HG02885 (cell line): Measurements from ENCODE around the gene HRH3.

Experiments used
- ATAC-seq: cut with Tn5 transposase; IDR thresholded peaks from one replicate; pipeline ENCODE4 v1.9.1; 2021; ENCODE audit warnings: mild to moderate bottlenecking; ENCODE audit not compliant: unreplicated experiment, poor library complexity

Gene HRH3

GRCh38 chr20:62217913-62218773, 1.9 kb downstream of the HRH3 start:
- no peak for ATAC-seq

- ATAC-seq = no peak
These were observed 3.2 kb downstream of the HRH3 start for GRCh38 chr20:62216636-62217566.

- no peak for ATAC-seq
These were observed 4.0 kb downstream of the HRH3 start for GRCh38 chr20:62215991-62216635.

- no peak for ATAC-seq
These were observed 4.8 kb downstream of the HRH3 start for GRCh38 chr20:62215020-62215990.

- ATAC-seq = no peak
These were observed 6.0 kb downstream of the HRH3 start for GRCh38 chr20:62214067-62214466.

- no peak for ATAC-seq
These were observed 7.8 kb downstream of the HRH3 start for GRCh38 chr20:62212299-62212698.

- ATAC-seq = no peak
These were observed 8.2 kb downstream of the HRH3 start for GRCh38 chr20:62211769-62212288.

- ATAC-seq = no peak
These were observed 8.9 kb downstream of the HRH3 start for GRCh38 chr20:62211216-62211615.

GRCh38 chr20:62210496-62210855, 9.6 kb downstream of the HRH3 start:
- no peak for ATAC-seq

GRCh38 chr20:62209850-62210495, 10.1 kb downstream of the HRH3 start:
- no peak for ATAC-seq

- no peak for ATAC-seq
These were observed 11.0 kb downstream of the HRH3 start for GRCh38 chr20:62208795-62209755.

- no peak for ATAC-seq
These were observed 11.8 kb downstream of the HRH3 start for GRCh38 chr20:62208061-62208794.

GRCh38 chr20:62206388-62206775, 13.7 kb downstream of the HRH3 start:
- no peak for ATAC-seq

- no peak for ATAC-seq
These were observed 14.3 kb downstream of the HRH3 start for GRCh38 chr20:62205618-62206387.

- no peak for ATAC-seq
These were observed 16.6 kb downstream of the HRH3 start for GRCh38 chr20:62203378-62204030.
